OCI-M2 (cell line): ENCODE data around the gene GAD2.
"Not testable (repeated sequence)": the region's sequence is repeated elsewhere in the genome, so short reads cannot be mapped to it uniquely, and the experiment has no call there.

Experiments
- DNase-seq: peaks from one replicate; lab custom pipeline; 2025; ENCODE audit not compliant: unreplicated experiment; lab: John Stamatoyannopoulos, UW

Gene GAD2

GRCh38 chr10:26314265-26315013, 97.9 kb downstream of the GAD2 start:
- no peak for DNase-seq

- DNase-seq: no peak
Measured at GRCh38 chr10:26318672-26319071, 102.1 kb downstream of the GAD2 start.

DNA sequence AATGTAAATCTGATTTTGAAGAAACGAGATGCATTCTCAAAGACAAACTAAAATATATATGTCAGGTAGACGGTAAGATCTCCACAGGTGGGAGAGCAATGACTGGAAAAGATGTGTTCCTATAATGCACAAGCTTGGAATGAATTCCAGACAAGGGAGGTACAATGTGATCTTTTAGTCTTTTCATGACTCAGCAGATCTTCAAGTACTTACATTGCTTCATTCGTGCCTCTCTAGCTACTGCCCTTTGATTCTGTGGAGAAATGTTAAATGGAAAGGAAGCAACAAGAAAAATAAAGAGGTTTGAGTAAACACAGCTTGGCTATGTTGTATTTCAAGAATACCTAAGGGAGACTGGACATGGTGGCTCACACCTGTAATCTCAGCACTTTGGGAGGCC, 106.6 kb downstream of the GAD2 start:
- no peak for DNase-seq

- no peak for DNase-seq
Measured at GRCh38 chr10:26326851-26327250, 110.3 kb downstream of the GAD2 start.

DNA sequence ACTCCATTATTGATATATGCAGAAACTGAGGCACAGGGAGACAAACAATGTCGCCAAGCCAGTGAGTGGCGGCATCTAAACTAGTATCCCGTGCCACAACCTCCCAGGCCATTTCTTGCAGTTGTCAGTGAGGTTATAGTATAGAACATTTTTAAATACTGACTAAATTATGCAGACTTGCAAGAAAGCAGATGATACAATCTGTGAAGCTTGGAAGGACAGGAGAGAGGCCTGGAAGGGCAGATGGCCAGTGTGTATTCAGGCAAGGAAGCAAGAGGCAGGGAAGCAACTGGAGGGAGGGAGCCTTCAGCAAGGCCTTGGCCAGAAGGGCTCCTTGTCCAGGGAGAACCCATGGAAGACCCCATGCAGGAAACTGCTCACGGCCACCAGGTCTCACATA, 111.2 kb downstream of the GAD2 start:
- DNase-seq: no peak

DNA sequence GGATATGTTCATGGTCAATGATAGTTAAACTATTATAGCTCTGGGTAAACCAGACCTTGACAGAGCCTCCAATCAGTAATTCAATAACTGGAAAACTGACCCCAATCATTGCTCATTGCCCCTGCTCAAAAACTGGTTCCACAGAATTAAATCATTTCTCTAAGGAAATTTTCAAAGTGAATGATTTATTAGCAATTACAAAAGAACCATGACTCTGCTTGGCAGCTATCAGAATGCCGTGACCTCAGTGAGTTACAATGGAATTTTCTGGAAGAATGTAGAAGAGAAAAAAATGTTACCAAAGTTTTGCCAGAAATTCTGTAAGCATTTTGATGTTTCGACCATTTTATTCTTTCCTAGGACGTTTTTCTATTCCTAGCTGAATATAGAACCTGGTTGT, 114.8 kb downstream of the GAD2 start:
- DNase-seq: no peak

DNA sequence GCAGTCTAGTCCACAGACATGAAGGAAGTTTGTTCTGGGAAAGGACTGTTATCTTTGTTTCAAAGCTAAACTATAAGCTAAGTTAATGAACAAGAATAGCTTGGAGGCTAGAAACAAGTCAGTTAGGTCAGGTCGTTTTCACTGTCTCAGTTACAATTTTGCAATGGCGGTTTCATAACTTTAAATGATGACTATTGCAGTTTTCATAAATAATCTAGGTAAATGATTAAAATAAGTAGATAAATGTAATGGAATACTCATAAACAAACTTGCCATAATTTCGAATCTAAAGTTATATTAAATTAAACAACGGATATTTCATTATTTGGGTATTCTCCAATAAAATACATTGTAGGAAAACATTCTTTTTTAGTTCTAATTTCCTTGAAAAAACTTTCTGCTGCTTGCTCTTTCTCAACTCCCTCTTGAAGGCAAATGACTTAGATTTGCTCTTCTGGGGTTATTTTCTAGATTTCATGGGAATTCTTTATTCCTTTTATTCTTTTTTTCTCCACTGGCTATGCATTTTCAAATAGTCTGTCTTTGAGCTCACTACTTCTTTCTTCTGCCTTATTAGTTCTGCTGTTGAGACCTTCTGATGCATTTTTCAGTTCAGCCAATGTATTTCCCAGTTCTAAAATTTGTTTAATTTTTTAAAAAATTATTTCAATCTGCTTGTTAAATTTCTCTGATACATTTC, 117.8 kb downstream of the GAD2 start:
- DNase-seq: no peak

DNA sequence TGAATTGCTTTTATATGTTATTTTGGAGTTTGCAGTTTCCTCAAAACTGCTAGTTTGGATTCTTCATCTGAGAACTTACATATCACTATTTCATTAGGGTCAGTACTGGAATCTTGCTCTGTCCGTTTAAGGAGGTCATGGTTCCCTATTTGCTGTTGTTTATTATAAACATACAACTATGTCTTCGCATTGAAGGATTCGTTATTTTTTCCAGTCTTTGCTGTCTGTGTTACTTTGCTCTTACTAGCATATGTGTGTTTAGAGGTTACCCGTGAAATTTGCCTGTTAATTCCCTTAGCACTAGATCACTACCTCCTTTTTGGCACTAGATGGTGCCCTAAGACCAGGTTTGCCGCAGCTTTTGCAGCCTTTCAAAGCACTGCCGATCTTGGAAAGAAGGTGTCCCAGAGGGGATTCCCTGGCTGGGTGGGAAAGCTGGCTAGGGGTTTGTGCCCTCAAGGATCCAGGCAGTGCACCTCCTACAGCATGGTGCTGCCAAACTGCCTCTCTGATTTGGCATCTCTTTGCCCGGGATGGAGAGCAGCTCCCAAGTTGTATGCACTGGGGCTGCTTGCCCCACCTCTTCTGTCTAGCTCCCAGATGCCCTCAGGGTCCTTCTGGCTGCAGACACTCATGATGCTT, 118.5 kb downstream of the GAD2 start:
- no peak for DNase-seq

DNA sequence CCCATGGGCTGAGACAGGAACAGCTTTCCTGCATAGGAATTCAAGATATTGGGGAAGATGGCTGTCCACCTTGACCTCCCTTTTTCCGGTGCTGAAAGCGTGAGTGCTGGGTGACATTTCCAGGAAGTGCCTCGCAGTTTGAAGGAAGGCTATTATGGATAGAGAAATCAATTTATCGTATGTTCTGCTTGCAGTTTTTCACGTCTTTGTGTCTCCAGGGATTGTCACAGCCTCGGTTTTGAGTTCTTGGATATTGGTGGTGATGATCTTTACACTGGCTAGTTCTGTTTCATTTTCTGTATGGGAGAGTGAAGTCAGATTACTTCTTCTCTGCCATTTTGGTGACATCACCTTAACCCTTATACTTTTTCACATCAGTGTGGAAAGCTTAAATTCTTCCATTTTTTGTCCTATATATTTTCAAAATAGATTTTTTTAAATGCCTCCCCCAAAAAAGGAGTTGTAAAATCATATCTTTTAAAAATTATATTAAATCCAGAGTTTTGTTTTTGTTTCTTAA, 119.1 kb downstream of the GAD2 start:
- no peak for DNase-seq

- DNase-seq: no peak
Measured at GRCh38 chr10:26336979-26337378, 120.4 kb downstream of the GAD2 start.

- no peak for DNase-seq
Measured at GRCh38 chr10:26341701-26342100, 125.1 kb downstream of the GAD2 start.

- not testable (repeated sequence) for DNase-seq
Measured at GRCh38 chr10:26348821-26349417, 132.3 kb downstream of the GAD2 start.
